GM19455 (cell line): ENCODE measurements around the gene MGLL.

Source experiments
- ATAC-seq: cut with Tn5 transposase; IDR thresholded peaks from one replicate; pipeline ENCODE4 v1.9.1; 2021; ENCODE audit not compliant: unreplicated experiment

The MGLL gene

DNA sequence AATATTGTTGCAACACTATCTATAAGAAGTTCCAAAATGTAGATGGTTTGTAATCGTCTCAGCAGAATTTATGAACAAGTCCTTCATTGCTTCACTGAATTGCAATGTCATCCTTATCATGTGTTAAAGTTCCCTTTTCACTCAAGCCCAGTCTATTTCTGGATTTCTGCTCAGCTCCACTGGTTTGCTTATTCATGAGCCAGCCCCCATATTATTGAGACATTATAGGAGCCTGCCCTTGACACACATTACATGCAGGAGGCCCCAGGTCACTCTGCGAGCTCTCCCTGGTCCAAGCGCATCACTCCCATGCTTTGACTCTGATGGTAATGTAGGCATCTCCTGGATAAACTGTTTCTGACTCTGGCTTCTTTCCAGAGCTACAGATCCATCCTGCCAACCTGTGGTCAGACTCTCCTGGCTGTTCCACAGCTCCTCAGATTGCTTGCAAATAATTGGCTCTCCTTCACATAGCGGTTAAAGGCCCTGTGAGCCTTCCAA is 92.7 kb downstream of the MGLL start:
- ATAC-seq = no peak

DNA sequence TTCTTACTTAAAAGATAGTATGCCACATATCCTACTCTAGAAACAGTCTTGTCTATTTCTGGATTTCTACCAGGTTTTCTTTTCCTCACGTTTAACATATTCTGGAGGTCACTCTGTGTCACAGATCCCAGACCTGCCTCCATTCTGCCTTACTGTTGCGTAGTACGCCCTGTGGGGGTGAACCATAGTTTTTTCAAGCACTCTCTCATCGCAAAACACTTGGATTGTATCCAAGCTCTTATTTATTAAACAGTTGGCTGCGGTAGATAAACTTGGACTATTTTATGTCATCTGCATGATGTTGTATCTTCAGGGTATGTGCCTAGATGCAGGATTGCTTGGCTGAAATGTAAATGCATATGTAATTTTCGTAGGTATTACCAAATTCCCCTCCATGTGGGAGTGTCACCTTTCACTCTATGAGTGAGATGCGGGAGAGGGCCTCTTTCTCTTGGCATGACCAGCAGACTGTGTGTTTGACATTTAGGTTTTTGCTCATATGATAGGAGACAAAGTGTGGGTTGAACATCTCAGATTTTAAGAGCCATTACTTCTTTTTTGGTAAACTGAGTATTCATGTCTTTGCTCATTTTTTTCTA is 93.8 kb downstream of the MGLL start:
- no peak for ATAC-seq

DNA sequence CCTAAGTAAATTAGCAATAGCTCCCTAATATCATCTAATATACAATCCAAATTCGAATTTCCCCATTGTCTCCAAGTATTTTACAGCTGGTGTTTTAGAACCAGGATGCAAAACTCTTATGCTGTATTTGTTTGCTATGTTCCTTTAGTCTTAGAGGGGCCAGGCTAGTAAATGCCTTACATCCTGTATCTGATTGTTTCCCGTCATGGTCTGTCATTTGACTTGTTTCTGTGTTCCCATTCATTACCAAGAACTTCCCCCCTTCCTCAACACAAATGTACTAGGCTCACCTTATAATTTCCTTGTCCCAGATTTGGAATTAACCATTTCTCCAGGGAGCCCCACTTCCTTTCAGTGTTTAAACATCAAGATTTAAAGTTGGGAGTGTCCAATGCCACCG is 95.4 kb downstream of the MGLL start:
- ATAC-seq = no peak

- no peak for ATAC-seq
Measured at GRCh38 chr3:127723011-127723567, 99.2 kb downstream of the MGLL start.

DNA sequence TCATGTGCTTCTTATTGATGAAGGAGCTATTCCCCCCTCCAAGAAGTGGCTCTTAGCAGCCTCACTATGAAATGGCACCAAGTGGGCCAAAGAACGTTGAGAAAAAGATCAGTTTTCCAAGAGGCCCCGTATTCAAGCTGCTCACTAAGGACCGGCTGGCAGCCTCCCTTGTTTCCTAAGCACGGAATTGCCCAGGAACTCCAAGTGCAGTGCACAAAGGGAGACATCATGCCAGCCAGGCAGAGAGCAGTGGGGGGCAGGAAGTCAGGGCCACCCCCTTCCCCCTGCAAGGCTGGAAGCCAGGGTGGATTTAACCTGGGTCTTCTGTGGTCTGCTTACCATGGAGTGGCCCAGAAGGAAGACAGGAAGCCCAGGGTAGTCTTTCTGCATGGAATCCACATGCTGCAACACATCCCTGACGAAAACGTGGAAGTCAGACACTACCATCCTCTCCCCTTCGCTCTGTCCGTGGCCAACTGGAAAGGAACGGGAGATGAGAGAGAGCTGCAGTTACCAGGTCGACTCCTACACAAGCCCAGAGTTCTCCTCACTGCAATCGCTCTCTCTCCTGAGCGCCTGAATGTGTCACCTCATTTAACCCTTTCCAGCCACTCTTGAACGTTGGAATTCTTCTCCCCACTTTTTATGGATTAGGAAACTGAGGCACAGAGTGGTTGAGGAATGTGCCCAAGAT is 100.1 kb downstream of the MGLL start:
- no peak for ATAC-seq

DNA sequence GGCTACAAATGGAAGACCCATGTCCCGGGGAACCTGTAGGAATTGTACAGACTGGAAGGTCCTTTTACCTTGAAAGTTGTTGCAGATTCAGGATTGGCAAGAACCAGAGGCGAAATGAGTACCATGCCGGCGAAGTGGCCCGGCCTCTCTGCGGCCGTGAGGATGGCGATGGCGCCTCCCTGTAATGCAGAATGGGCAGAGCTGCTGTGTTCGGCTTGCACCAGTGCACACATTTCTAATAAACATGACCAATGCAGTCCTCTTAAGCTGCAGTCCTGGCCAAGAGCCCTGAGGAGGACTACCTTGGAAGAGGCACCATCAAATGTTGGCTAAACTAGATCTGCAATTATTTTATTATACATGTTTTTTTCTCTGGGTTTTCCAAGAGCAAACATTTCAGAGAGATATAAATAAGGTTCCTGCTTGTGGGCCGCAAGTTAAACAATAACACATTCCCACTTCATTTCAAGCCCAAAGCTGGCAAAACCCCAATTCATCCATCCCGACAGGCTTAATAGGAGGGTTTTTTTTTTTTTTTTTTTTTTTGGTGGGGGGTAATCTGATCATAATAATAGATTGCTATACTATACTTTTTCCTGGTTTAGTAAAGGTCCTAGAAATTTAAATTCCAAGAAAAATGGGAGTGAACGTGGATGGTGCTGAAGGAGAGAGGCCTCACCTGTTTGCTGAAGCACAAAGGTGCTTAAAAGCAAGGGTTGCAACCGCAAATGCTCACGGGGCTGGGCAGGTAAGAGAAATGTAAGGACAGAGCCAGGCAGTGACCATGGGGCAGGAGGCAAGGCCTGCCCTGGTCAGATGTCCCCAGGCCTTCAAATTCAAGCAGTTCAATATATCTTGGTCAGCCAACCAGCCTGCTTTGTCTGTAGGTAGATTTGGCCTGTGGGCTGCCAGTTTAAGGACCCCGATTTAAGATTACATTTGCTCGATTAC is 101.1 kb downstream of the MGLL start:
- ATAC-seq = no peak

DNA sequence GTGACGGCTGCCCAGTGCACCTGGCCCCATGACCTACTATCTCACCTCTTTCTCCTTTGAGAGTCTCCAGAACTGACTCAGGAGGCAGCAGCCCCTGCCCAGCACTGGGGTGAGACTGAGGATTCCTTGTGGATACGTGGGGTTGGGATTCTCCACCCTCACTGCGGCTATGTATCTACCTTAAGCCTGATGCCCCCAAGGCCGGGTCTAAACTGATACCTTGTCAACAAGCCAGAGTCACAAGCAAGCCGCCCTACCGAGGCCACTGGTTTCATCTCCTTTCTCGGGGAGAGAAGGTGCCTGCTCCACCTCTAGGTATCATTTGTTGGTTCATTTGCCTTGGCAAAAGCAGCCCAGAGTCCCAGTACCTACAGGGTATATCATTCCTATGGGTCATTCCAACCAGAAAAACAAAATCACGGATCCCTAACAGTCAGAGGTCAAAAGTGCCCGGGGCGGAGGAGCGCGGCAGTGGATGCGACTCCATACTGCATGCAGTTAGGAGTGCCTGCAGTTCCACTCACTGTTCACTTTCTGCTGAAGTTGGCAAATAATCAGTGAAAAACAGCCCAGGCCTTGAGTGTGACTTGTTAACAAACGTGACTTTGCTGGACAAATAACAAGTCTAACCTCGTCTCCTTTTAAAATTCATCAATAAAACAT is 102.0 kb downstream of the MGLL start:
- no peak for ATAC-seq

DNA sequence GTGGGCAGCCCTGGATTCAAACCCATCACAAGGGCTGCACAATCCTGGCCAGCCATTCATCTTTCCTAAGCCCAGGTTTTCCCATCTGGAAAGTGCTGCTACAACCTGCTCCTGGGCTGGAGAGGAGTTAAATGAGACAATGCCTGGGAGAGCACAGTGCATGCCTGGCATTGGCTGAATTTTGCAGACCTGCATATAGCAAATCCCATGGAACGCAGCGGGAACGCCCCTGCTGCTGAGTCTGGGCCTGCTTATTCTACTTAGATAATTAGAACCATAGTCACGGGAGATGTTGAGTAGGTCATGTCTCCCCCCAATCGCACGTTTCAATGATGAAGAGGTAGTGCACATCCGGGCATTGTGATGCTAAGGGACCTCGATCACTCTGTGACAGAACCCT is 102.9 kb downstream of the MGLL start:
- no peak for ATAC-seq

DNA sequence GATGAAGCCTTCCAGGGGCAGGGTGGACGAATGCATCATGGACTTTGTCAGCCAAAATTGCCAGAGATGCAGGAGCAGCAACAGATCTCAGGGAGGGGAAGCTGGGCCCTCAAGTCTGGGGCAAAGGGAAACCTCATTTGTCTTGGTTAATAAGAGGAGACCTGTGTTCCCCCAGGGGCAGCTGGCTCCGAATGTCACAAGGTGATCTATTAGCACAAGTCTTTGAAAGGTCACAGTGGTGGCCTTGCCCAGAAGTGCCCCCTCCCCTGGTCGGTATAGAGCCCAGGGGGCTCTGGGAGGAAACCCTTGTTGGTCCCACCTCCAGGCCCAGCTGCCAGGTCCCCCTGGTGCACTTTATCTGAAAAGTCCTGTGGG is 103.4 kb downstream of the MGLL start:
- ATAC-seq = no peak

DNA sequence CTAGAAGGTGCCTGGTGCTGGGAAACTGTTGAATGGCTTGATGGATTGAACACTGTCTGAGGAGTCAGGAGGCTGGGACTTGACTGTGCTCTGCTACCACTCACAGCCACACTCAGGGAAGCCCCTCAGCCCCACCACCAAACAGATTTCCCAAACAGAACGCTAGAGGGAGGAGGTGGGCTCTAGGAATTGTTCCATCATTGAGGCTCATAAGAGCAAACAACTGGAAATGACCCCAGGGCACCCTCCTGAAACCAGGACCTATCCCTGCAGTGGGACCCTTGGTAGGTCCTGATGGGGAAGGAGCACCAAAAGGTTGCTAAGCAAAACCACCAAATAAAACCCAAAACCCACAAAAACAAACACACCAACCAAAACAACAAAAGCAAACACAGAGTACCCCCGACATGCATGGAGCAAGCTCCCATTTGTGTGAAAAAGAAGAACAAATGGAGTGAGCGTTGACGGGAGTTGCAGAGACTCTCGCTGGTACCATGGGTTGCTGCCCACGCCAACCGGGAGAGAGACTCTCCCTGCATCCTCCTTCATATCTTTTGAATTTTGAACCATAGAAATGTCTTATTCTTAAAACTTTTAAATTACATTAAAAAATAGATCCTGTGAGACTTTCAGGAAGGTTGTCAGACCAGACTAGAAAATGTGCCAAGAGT is 103.9 kb downstream of the MGLL start:
- ATAC-seq = no peak

DNA sequence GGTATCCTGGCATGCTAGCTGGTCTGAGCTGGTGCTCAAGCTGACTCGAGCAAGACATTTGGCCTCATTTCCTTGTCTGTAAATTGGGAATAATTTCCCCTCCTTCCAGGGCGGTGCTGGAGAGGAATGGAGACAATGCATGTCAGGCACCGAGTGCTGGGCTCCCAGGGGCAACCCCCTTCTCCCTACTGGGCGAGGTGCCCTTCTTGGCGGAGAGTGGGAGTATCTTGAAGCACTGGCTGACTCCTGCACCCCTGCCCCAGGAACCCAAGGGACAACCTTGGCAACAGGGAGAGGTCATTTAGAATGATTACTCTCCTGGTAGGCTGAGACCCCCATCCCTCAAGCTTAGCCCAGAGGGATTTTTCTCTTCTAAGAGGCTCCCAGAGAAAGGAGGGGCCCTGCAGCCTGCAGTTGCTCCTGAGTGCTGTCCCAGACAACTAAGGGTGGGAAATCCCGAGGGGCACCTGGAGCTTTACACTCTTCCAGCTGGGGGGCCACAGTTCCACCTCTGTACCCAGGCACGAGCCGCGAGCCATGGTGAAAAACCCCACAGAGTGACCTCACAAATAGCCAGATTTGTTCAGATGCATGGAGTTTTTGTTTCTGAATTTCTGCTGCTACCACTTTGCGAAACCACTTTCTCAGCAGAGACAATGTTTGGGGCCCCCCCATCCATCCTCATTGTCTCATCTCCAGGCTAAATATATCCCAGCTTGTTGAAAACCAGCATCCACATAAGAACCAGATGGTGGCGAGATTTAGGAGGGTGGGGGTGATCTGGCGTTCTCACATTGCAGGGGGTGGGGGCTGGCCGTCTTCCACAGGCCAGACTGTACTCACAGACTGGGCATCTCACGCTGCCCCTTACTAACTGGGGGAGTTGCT is 104.7 kb downstream of the MGLL start:
- ATAC-seq = no peak

DNA sequence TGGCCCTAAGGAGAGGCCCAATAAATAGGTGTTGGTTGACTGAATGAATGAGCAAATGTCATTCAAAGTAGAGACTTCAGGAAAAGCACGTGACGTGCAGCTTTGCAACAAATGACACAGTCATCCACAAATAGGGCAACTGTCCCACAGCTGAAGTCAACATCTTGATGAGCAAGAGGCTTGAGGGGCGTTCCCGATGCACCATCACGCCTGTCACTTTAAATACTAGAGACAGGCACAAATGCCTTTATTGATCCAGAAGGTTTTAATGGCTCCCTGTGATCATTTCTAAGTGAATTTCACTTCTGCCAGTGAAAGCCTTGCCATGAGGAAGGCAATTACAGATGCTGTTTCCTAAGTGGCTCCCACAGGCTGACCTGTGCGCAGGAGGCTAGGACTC is 105.9 kb downstream of the MGLL start:
- ATAC-seq = no peak

- ATAC-seq = no peak
Measured at GRCh38 chr3:127715532-127715931, 106.8 kb downstream of the MGLL start.

DNA sequence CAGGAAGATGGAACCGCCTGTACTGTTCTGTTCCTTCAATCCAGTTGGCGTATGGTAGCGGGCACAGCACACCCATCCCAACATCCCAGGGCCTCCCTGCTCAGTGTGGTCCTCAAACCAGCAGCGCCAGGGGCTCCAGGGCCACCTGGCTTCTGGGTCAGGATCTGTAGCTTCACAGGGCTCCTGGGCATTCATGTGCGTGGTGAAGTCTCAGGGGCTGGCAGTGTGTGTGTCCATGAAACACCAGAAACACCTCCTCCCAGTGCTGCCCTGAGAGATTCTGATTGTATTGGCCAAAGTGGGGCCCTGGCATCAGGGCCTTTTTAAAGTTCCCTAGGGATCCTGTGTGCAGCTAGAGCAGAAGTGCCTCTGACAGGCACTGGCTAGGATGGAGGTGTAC is 107.4 kb downstream of the MGLL start:
- ATAC-seq = no peak

GRCh38 chr3:127714125-127714571 is 108.2 kb downstream of the MGLL start:
- ATAC-seq = no peak

DNA sequence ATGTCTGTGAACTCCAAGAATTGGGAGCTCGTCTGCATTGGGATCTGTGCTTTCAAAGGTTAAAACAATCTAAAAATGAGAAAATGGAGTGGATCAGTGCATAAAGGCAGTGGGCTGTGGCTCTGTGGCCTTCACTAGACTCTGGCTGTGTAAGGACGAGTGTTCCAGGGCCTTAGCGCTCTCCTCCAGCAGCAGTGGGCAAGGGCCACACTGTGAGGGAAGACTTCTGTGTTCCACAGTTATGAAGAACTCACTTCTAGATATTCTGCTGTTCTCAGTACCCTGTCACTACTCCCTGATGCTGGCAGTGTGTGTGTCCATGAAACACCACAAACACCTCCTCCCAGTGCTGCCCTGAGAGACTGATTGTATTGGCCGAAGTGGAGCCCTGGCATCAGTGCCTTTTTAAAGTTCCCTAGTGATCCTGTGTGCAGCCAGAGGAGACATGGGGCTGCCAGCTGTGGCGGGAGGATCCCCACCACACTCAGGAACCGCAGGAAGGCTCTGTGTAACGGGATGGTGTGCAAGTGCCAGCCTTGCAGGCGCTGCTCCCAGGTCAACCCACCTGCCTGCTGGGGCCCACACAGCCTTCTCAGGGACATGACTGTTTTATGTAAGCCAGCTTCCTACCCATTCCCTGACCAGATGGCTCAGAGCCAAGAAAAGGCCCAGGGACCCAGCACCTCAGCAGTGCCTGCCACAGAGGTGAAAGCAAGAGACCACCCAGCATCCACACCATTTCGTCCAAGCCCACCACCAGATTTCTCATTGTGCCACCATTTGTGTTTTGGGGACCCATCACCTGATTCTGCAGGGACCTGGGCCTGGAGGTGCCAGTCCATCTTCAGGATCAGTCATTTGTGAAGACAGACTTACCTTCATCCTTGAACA is 109.2 kb downstream of the MGLL start:
- no peak for ATAC-seq

DNA sequence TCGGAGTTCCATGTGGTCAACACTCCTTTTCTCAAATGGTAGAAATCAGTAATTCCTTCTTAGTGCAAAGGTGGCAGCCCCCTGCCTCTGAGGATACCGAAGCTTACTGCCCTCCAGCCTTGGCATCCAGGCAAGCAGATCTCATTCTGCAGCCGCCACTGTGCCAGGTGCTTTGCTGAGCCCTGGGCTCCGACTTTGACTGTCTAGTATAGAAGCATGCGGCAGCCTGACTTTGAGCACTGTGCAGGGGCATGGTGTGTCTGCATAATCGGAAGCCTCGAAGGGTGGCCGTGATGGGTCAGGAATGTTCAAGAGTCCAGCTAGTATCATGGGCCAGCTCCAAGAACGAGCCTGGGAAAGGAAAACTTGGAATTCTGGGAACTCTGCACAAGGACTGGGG is 109.9 kb downstream of the MGLL start:
- no peak for ATAC-seq

DNA sequence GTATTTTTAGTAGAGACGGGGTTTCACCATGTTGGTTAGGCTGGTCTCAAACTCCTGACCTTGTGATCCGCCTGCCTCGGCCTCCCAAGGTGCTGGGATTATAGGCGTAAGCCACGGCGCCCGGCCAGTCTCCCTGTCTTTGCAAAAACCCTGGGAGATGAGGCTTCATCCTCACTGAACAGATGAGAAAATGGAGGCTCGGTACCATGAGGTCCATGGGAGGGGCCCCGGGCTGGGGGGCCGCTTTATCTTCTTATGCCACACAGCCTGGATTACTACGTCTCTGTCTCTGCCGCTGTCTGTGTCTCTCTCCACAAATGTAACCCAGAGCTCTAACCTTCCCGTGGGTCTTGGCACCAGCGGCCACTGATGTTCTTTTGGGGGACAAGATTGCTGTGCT is 110.4 kb downstream of the MGLL start:
- ATAC-seq = no peak
